Activated naive CD4-positive, alpha-beta T cell treated with anti-CD3 and anti-CD28 coated beads, Interleukin-2, amount 10 ng/mL, durations not matched to agents 7 days and 5 days (primary cell): Measurements from ENCODE around the gene OPCML.

ENCODE experiments used
- CTCF ChIA-PET: fragments of 350-600 bp; sonication (Branson Sonifier 250); formaldehyde crosslinking; loops from one replicate; lab custom pipeline; 2021; ENCODE audit warnings: antibody characterized with exemption; lab: Charles Lee
- DNase-seq: peaks from one replicate; pipeline ENCODE4 v3.0.0-alpha.2; 2020
- H3K27ac Mint-ChIP-seq: one replicate; pipeline ENCODE4 v1.8.0; 2021; ENCODE audit warnings: mild to moderate bottlenecking, moderate library complexity, mixed read lengths
- H3K27me3 Mint-ChIP-seq: one replicate; pipeline ENCODE4 v1.8.0; 2021; ENCODE audit warnings: mild to moderate bottlenecking, mixed read lengths
- H3K36me3 Mint-ChIP-seq: one replicate; pipeline ENCODE4 v1.8.0; 2021; ENCODE audit warnings: mixed read lengths
- H3K4me1 Mint-ChIP-seq: one replicate; pipeline ENCODE4 v1.8.0; 2021; ENCODE audit warnings: mixed read lengths
- H3K4me3 Mint-ChIP-seq: one replicate; pipeline ENCODE4 v1.8.0; 2021; ENCODE audit warnings: mild to moderate bottlenecking, moderate library complexity, mixed read lengths
- H3K9me3 Mint-ChIP-seq: one replicate; pipeline ENCODE4 v1.8.0; 2021; ENCODE audit warnings: mixed read lengths

The OPCML gene

GRCh38 chr11:132977241-132977640 lies 555.1 kb downstream of the OPCML start:
- Mint-ChIP-seq H3K36me3 (no peaks in the 10 kb centered on the region), H3K9me3 (no peaks in the 10 kb centered on the region), H3K27ac (no peak overlapping the region), H3K27me3 (no peaks in the 10 kb centered on the region), H3K4me1 (no peaks in the 10 kb centered on the region), H3K4me3 (no peak overlapping the region)
- DNase-seq, result no peak
- CTCF ChIA-PET, result no interaction called here

- Mint-ChIP-seq H3K4me1 (no peaks in the 10 kb centered on the region), H3K36me3 (no peaks in the 10 kb centered on the region), H3K27ac (no peak overlapping the region), H3K9me3 (no peaks in the 10 kb centered on the region), H3K4me3 (no peak overlapping the region), H3K27me3 (no peaks in the 10 kb centered on the region)
- DNase-seq, result no peak
- CTCF ChIA-PET, result no interaction called here
Measured at GRCh38 chr11:132976115-132976514, 556.2 kb downstream of the OPCML start.

- no peak for DNase-seq
- Mint-ChIP-seq H3K9me3 (no peaks in the 10 kb centered on the region), H3K27me3 (no peaks in the 10 kb centered on the region), H3K4me1 (no peaks in the 10 kb centered on the region), H3K36me3 (no peaks in the 10 kb centered on the region), H3K4me3 (no peak overlapping the region), H3K27ac (no peak overlapping the region)
- CTCF ChIA-PET, result no interaction called here
Measured at GRCh38 chr11:132973686-132974085, 558.6 kb downstream of the OPCML start.

- no peaks in the 10 kb centered on the region for H3K27me3 Mint-ChIP-seq
- CTCF ChIA-PET, result no interaction called here
- no peak for DNase-seq
Measured at GRCh38 chr11:132972565-132972964, 559.7 kb downstream of the OPCML start.

GRCh38 chr11:132971351-132971750 lies 561.0 kb downstream of the OPCML start:
- DNase-seq, result no peak
- CTCF ChIA-PET, result no interaction called here
- H3K4me3 Mint-ChIP-seq, result no peak overlapping the region
- H3K36me3 Mint-ChIP-seq, result no peaks in the 10 kb centered on the region
- H3K4me1 Mint-ChIP-seq, result no peaks in the 10 kb centered on the region
- H3K9me3 Mint-ChIP-seq, result no peaks in the 10 kb centered on the region
- H3K27ac Mint-ChIP-seq, result no peak overlapping the region
- no peaks in the 10 kb centered on the region for H3K27me3 Mint-ChIP-seq

More at GRCh38 chr11:132972565-132972964, 559.7 kb downstream of the OPCML start:
- no peak overlapping the region for H3K4me3 Mint-ChIP-seq
- H3K9me3 Mint-ChIP-seq, result no peaks in the 10 kb centered on the region
- no peaks in the 10 kb centered on the region for H3K36me3 Mint-ChIP-seq
- H3K4me1 Mint-ChIP-seq, result no peaks in the 10 kb centered on the region
- H3K27ac Mint-ChIP-seq, result no peak overlapping the region

GRCh38 chr11:132969892-132970291 lies 562.4 kb downstream of the OPCML start:
- Mint-ChIP-seq H3K4me3 (no peak overlapping the region), H3K4me1 (no peaks in the 10 kb centered on the region), H3K27ac (no peak overlapping the region), H3K9me3 (peaks cover 2% of the 10 kb centered on the region), H3K36me3 (no peaks in the 10 kb centered on the region), H3K27me3 (no peaks in the 10 kb centered on the region)
- DNase-seq, result no peak
- CTCF ChIA-PET, result no interaction called here

GRCh38 chr11:132962041-132962440 lies 570.3 kb downstream of the OPCML start:
- Mint-ChIP-seq H3K4me1 (no peaks in the 10 kb centered on the region), H3K27ac (no peak overlapping the region), H3K36me3 (no peaks in the 10 kb centered on the region), H3K27me3 (no peaks in the 10 kb centered on the region), H3K4me3 (no peak overlapping the region), H3K9me3 (peaks cover 2% of the 10 kb centered on the region)
- CTCF ChIA-PET, result interaction anchor here (1.0 kb wide), 1 partner anchor 33 kb away, joined by 3 read pairs; no protein-coding TSS in a partner anchor
- no peak for DNase-seq

- Mint-ChIP-seq H3K36me3 (no peaks in the 10 kb centered on the region), H3K9me3 (peaks cover 2% of the 10 kb centered on the region), H3K4me3 (no peak overlapping the region), H3K27ac (no peak overlapping the region), H3K27me3 (no peaks in the 10 kb centered on the region), H3K4me1 (no peaks in the 10 kb centered on the region)
- DNase-seq, result no peak
- CTCF ChIA-PET, result interaction anchor here (1.0 kb wide), 1 partner anchor 33 kb away, joined by 3 read pairs; no protein-coding TSS in a partner anchor
Measured at GRCh38 chr11:132961453-132961852, 570.8 kb downstream of the OPCML start.

GRCh38 chr11:132960273-132961078 lies 571.8 kb downstream of the OPCML start:
- Mint-ChIP-seq H3K36me3 (no peaks in the 10 kb centered on the region), H3K4me1 (no peaks in the 10 kb centered on the region), H3K27ac (no peak overlapping the region), H3K9me3 (peaks cover 2% of the 10 kb centered on the region), H3K4me3 (no peak overlapping the region), H3K27me3 (no peaks in the 10 kb centered on the region)
- no peak for DNase-seq
- CTCF ChIA-PET, result interaction anchor here (0.7 kb wide), 1 partner anchor 611 kb away, joined by 3 read pairs; no protein-coding TSS in a partner anchor

GRCh38 chr11:132959693-132960092 lies 572.6 kb downstream of the OPCML start:
- CTCF ChIA-PET, result no interaction called here
- Mint-ChIP-seq H3K9me3 (peaks cover under 1% of the 10 kb centered on the region), H3K27ac (no peak overlapping the region), H3K4me1 (no peaks in the 10 kb centered on the region), H3K36me3 (no peaks in the 10 kb centered on the region), H3K27me3 (no peaks in the 10 kb centered on the region), H3K4me3 (no peak overlapping the region)
- DNase-seq, result no peak

- no peak overlapping the region for H3K27ac Mint-ChIP-seq
- CTCF ChIA-PET, result no interaction called here
- no peaks in the 10 kb centered on the region for H3K4me1 Mint-ChIP-seq
- no peaks in the 10 kb centered on the region for H3K27me3 Mint-ChIP-seq
- no peak overlapping the region for H3K4me3 Mint-ChIP-seq
- no peaks in the 10 kb centered on the region for H3K36me3 Mint-ChIP-seq
- no peak for DNase-seq
- H3K9me3 Mint-ChIP-seq, result peaks cover 3% of the 10 kb centered on the region
Measured at GRCh38 chr11:132957881-132958280, 574.4 kb downstream of the OPCML start.

GRCh38 chr11:132948252-132948651 lies 584.0 kb downstream of the OPCML start:
- Mint-ChIP-seq H3K4me1 (no peaks in the 10 kb centered on the region), H3K27ac (no peak overlapping the region), H3K9me3 (no peaks in the 10 kb centered on the region), H3K36me3 (no peaks in the 10 kb centered on the region), H3K27me3 (peaks cover 11% of the 10 kb centered on the region), H3K4me3 (no peak overlapping the region)
- no peak for DNase-seq
- CTCF ChIA-PET, result no interaction called here

- Mint-ChIP-seq H3K36me3 (no peaks in the 10 kb centered on the region), H3K27me3 (peaks cover 30% of the 10 kb centered on the region), H3K4me3 (no peak overlapping the region), H3K4me1 (no peaks in the 10 kb centered on the region), H3K9me3 (no peaks in the 10 kb centered on the region), H3K27ac (no peak overlapping the region)
- DNase-seq, result no peak
- CTCF ChIA-PET, result no interaction called here
Measured at GRCh38 chr11:132944569-132944944, 587.7 kb downstream of the OPCML start.

- H3K4me3 Mint-ChIP-seq, result no peak overlapping the region
- H3K36me3 Mint-ChIP-seq, result no peaks in the 10 kb centered on the region
- no peaks in the 10 kb centered on the region for H3K4me1 Mint-ChIP-seq
- no peak for DNase-seq
- CTCF ChIA-PET, result interaction anchor here (1.6 kb wide), 1 partner anchor 21 kb away, joined by 3 read pairs; no protein-coding TSS in a partner anchor
- peaks cover 30% of the 10 kb centered on the region for H3K27me3 Mint-ChIP-seq
- H3K27ac Mint-ChIP-seq, result no peak overlapping the region
- no peaks in the 10 kb centered on the region for H3K9me3 Mint-ChIP-seq
Measured at GRCh38 chr11:132943706-132944568, 588.4 kb downstream of the OPCML start.
